Measurements from ENCODE around the gene MUC20.

DNA sequence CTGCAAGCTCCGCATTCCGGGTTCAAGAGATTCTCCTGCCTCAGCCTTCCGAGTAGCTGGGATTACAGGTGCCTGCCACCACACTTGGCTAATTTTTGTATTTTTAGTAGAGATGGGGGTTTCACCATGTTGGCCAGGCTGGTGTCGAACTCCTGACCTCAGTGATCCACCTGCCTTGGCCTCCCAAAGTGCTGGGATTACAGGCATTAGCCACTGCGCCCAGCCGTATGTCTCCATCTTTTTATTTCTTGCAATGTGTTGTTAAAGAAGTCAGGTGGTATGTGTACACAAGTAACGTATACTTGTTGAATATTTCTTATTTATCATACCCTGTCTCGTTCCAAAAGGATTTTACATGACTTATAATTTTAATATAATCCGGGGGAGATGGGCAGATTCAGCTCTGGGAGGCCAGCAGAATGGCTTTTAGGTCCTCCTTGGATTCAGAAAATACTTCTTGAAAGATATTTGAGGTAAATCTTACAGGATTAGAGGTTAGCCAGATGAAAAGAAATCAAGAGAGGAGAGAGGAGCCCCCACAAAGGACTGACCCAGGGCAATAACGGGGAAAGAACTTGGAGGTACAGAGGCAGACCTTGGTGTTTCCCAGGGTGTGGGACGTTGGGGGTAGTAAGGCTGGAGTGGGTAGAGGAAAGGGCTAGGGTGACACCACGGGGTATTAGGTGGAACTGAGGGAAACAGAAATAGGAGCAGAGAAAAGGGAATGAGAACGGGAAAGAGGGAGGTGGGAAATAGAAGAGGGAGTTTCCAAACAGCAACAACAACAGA, 27.2 kb upstream of the MUC20 start:
- TF ChIP-seq POLR2AphosphoS5 (IDR thresholded peaks at IDR 0.05) (no peak), MXI1 (conservative IDR thresholded peaks at IDR 0.05; ENCODE audit: poor library complexity, severe bottlenecking) (no peak), EP300 (conservative IDR thresholded peaks at IDR 0.05; ENCODE audit: poor library complexity, severe bottlenecking) (no peak), EZH2 (IDR thresholded peaks at IDR 0.05; ENCODE audit: borderline replicate concordance, insufficient read depth, low read length, poor library complexity, severe bottlenecking) (no peak), TAF1 (IDR thresholded peaks at IDR 0.05; ENCODE audit: low read depth) (no peak), RAD21 (conservative IDR thresholded peaks at IDR 0.05) (no peak)
- TF ChIP-seq, protein P1, sequence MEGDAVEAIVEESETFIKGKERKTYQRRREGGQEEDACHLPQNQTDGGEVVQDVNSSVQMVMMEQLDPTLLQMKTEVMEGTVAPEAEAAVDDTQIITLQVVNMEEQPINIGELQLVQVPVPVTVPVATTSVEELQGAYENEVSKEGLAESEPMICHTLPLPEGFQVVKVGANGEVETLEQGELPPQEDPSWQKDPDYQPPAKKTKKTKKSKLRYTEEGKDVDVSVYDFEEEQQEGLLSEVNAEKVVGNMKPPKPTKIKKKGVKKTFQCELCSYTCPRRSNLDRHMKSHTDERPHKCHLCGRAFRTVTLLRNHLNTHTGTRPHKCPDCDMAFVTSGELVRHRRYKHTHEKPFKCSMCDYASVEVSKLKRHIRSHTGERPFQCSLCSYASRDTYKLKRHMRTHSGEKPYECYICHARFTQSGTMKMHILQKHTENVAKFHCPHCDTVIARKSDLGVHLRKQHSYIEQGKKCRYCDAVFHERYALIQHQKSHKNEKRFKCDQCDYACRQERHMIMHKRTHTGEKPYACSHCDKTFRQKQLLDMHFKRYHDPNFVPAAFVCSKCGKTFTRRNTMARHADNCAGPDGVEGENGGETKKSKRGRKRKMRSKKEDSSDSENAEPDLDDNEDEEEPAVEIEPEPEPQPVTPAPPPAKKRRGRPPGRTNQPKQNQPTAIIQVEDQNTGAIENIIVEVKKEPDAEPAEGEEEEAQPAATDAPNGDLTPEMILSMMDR (IDR thresholded peaks at IDR 0.05; ENCODE audit: poor library complexity, severe bottlenecking) = no peak
